SK-N-SH (cell line): Measurements from ENCODE around the gene SF3B4. TPM values are rescaled to one million over a fixed set of nuclear protein-coding genes. Genes with fewer than 3 reads are reported as not detected.
A peak's percentile ranks its signal among the peaks of the same experiment; 100 is the strongest.

Experiments
- CTCF ChIA-PET: fragments of 300-600, 350-600 bp; formaldehyde crosslinking; extraction: SDS; loops from one replicate; lab custom pipeline; 2021; lab: Yijun Ruan, JAX
- POLR2A ChIA-PET: fragments of 350-600 bp; sonication (Branson Sonifier 250); formaldehyde crosslinking; extraction: SDS; loops from one replicate; lab custom pipeline; 2020; ENCODE audit warnings: antibody characterized with exemption, inconsistent platforms; lab: Yijun Ruan, JAX
- DNase-seq: peaks from one replicate; pipeline ENCODE4 v3.0.0; 2012
- H2AFZ ChIP-seq: fragments of 200-600 bp; sonication (generic); 2 replicates; pipeline ENCODE4 v1.8.1; 2016; ENCODE audit warnings: antibody characterized with exemption, mild to moderate bottlenecking, low read depth
- H3F3A ChIP-seq: fragments of 200-600 bp; sonication (generic); replicated peaks from 2 replicates; pipeline ENCODE3; 2016; ENCODE audit warnings: antibody characterized with exemption, mild to moderate bottlenecking; ENCODE audit not compliant: insufficient read depth
- H3K27ac ChIP-seq, 2 experiments: fragments of 200-500 bp in 1 of 2; fragments of 200-600 bp in 1 of 2; sonication (Bioruptor generic) in 1 of 2; sonication (generic), shearing (Covaris generic) in 1 of 2; 2 replicates each; pipeline versions ENCODE4 v1.5.1 to v1.6.1; 2014 to 2016; ENCODE audit warnings: low read depth in 2 of 2, inconsistent platforms in 1 of 2, low read length in 1 of 2, mild to moderate bottlenecking in 1 of 2, mixed read lengths in 1 of 2
- H3K27me3 ChIP-seq: fragments of 200-600 bp; sonication (generic), shearing (Covaris generic); 2 replicates; pipeline ENCODE4 v1.6.1; 2016; ENCODE audit warnings: mixed run types; ENCODE audit not compliant: insufficient read depth
- H3K36me3 ChIP-seq, 2 experiments: fragments of 200-500 bp in 1 of 2; fragments of 200-600 bp in 1 of 2; sonication (Bioruptor generic) in 1 of 2; sonication (generic) in 1 of 2; replicated peaks in 1 of 2; 2 replicates each; pipeline versions ENCODE3 to v1.5.1; 2014 to 2016; ENCODE audit warnings: low read length in 1 of 2, mild to moderate bottlenecking in 1 of 2; ENCODE audit not compliant: insufficient read depth in 2 of 2, control insufficient read depth in 1 of 2
- H3K4me1 ChIP-seq, 2 experiments: fragments of 200-500 bp in 1 of 2; fragments of 200-600 bp in 1 of 2; sonication (Bioruptor generic) in 1 of 2; sonication (generic), shearing (Covaris generic) in 1 of 2; 2 replicates each; pipeline versions ENCODE4 v1.5.1 to v1.6.1; 2014 to 2016; ENCODE audit warnings: low read depth in 1 of 2, low read length in 1 of 2, mixed run types in 1 of 2; ENCODE audit not compliant: insufficient read depth in 2 of 2, control insufficient read depth in 1 of 2
- H3K4me2 ChIP-seq: fragments of 200-600 bp; sonication (generic), shearing (Covaris generic); 2 replicates; pipeline ENCODE4 v1.6.1; 2017; ENCODE audit warnings: mixed run types
- H3K4me3 ChIP-seq, 2 experiments: fragments of 200-500 bp in 1 of 2; fragments of 200-600 bp in 1 of 2; sonication (Bioruptor generic) in 1 of 2; sonication (generic), shearing (Covaris generic) in 1 of 2; 2 replicates each; pipeline versions ENCODE4 v1.5.1 to v1.8.1; 2014 to 2016; ENCODE audit warnings: low read depth in 2 of 2, inconsistent platforms in 1 of 2, low read length in 1 of 2, mild to moderate bottlenecking in 1 of 2, mixed read lengths in 1 of 2, moderate library complexity in 1 of 2
- H3K79me2 ChIP-seq: fragments of 200-600 bp; sonication (generic); 2 replicates; pipeline ENCODE4 v1.8.1; 2017; ENCODE audit warnings: mild to moderate bottlenecking; ENCODE audit not compliant: insufficient read depth
- H3K9ac ChIP-seq: fragments of 200-600 bp; sonication (generic); 2 replicates; pipeline ENCODE4 v1.6.1; 2017; ENCODE audit warnings: mixed run types
- H3K9me2 ChIP-seq: fragments of 200-600 bp; sonication (generic); 2 replicates; pipeline ENCODE4 v1.6.1; 2017; ENCODE audit warnings: mixed run types
- H3K9me3 ChIP-seq: fragments of 200-600 bp; sonication (generic); 2 replicates; pipeline ENCODE4 v1.6.1; 2017; ENCODE audit warnings: mixed run types, mild to moderate bottlenecking, moderate library complexity
- H4K20me1 ChIP-seq: fragments of 200-600 bp; sonication (generic); 2 replicates; pipeline ENCODE4 v1.6.1; 2017; ENCODE audit warnings: mild to moderate bottlenecking, mixed run types; ENCODE audit not compliant: insufficient read depth
- CHD2 ChIP-seq: fragments of 150-350 bp; IDR thresholded peaks from 2 replicates; pipeline ENCODE4 v1.6.1; 2018; ENCODE audit warnings: low read length; ENCODE audit not compliant: partially characterized antibody
- FOSL2 ChIP-seq: IDR thresholded peaks from 2 replicates; pipeline ENCODE4 v1.4.0; 2012; ENCODE audit warnings: low read depth, mild to moderate bottlenecking, moderate library complexity, borderline replicate concordance
- FOXM1 ChIP-seq: IDR thresholded peaks from 2 replicates; pipeline ENCODE4 v1.4.0; 2012; ENCODE audit warnings: low read depth, mild to moderate bottlenecking
- GABPA ChIP-seq: IDR thresholded peaks from 2 replicates; pipeline ENCODE4 v1.4.0; 2012; ENCODE audit warnings: low read depth, mild to moderate bottlenecking
- GATA2 ChIP-seq: sonication (generic); formaldehyde crosslinking; IDR thresholded peaks from 2 replicates; pipeline ENCODE4 v1.5.0; 2020; ENCODE audit warnings: mild to moderate bottlenecking, missing genetic modification reagents
- MXI1 ChIP-seq: IDR thresholded peaks from 2 replicates; pipeline ENCODE4 v1.6.1; 2012; ENCODE audit warnings: mild to moderate bottlenecking, low read depth, low read length, improper control_type of control experiment
- TAF1 ChIP-seq: IDR thresholded peaks from 2 replicates; pipeline ENCODE4 v1.6.1; 2012; ENCODE audit warnings: low read depth, mild to moderate bottlenecking, low read length, moderate library complexity, borderline replicate concordance
- WGBS: methylation state at CpG from one replicate; pipeline ENCODE4 v1.1.6; 2017; ENCODE audit warnings: low lambda C conversion rate; 5-methylcytosine and 5-hydroxymethylcytosine counted together
- polyA plus RNA-seq, 3 experiments: library from polyadenylated mRNA; depleted of rRNA; stranded (reverse); fragments of >200 nt; gene quantifications; 2 replicates each; pipeline ENCODE4 v1.2.3, GENCODE V29; 2012
- TF ChIP-seq, protein P1 (sequence below): fragments of 150-350 bp; IDR thresholded peaks from 2 replicates; pipeline ENCODE4 v1.6.1; 2017; ENCODE audit warnings: antibody characterized with exemption, low read length, low read depth, borderline replicate concordance
- TF ChIP-seq, protein P2 (sequence below): IDR thresholded peaks from 2 replicates; pipeline ENCODE4 v1.4.0; 2012; ENCODE audit warnings: low read depth, borderline replicate concordance
- TF ChIP-seq, protein P3 (sequence below): IDR thresholded peaks from 2 replicates; pipeline ENCODE4 v1.4.0; 2012; ENCODE audit warnings: low read depth, borderline replicate concordance
- TF ChIP-seq, protein P4 (sequence below): fragments of 200-600 bp; sonication (generic); IDR thresholded peaks from 2 replicates; pipeline ENCODE4 v1.6.1; 2017; ENCODE audit warnings: antibody characterized with exemption, mild to moderate bottlenecking, moderate library complexity

Gene SF3B4
- polyA plus RNA-seq, 1 of the 3 experiments (the other 2 are of a cell fraction): 54.3 TPM

DNA sequence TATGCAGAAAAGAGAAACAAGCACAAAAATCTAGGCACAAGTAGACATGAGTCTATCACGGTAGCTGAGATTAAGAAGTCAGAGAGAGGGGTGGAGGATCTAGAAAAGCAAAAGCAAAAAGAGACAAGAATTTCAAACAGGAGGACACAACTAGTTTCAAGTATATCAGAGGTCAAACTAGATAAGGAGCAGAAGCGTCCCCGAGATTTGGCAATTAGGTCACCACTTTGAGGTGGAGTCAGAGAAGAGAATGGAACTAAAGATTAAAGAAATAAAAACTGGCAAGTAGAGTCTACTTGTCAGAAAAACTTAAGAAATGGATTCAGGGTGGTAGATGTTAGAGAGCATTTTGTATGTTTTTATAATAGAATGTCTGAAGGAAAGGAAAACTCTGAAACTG lies 2.3 kb downstream of the SF3B4 start:
- H3K9me2 ChIP-seq: no peaks in the 10 kb centered on the region
- CTCF ChIA-PET: interaction anchor here (1.6 kb wide), 1 partner anchor 36 kb away, joined by 4 read pairs; no protein-coding TSS in a partner anchor
- POLR2A ChIA-PET: interaction anchor here (1.8 kb wide), 1 partner anchor 38 kb away, joined by 4 read pairs; a partner anchor contains a TSS

DNA sequence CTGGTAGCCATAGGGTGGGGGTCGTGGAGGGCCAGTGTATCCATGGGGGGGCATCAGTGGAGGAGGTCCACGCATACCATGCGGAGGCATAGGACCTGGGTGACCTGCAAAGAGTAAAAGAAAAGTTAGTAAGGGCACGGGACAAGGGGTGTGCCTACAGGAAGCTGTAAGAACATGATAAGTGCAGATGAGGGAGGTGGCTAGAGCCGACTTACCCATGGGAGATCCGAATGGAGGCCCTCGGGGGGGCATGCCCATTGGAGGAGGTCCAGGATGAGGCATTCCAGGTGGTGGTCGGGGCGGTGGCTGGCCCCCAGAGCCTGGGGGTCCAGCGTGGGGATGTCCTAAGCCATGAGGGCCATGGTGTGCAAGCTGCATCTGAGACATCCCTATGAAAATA lies 4.0 kb downstream of the SF3B4 start:
- Histone ChIP-seq H3K4me1 (peaks cover 11 to 28% of the 10 kb centered on the region in 2 experiments), H3K79me2 (peaks cover 38% of the 10 kb centered on the region), H3K9me2 (no peaks in the 10 kb centered on the region), H4K20me1 (peaks cover 10% of the 10 kb centered on the region; the same call in 1 of the 2 replicates), H3K9me3 (no peaks in the 10 kb centered on the region), H3F3A (peaks cover 18% of the 10 kb centered on the region), H3K4me2 (no peak overlapping the region), H3K4me3 (no peak overlapping the region), H3K27ac (no peak overlapping the region), H3K9ac (no peak overlapping the region), H2AFZ (no peak overlapping the region)
- no peak for DNase-seq
- POLR2A ChIA-PET: no interaction called here
- 91% methylated on average over 10 of the region's 10 CpGs for WGBS
- no peak for TF ChIP-seq FOSL2
- TF ChIP-seq MXI1: no peak
- TF ChIP-seq, protein P1, sequence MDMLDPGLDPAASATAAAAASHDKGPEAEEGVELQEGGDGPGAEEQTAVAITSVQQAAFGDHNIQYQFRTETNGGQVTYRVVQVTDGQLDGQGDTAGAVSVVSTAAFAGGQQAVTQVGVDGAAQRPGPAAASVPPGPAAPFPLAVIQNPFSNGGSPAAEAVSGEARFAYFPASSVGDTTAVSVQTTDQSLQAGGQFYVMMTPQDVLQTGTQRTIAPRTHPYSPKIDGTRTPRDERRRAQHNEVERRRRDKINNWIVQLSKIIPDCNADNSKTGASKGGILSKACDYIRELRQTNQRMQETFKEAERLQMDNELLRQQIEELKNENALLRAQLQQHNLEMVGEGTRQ: no peak
- TF ChIP-seq CHD2: no peak
- no peak for TF ChIP-seq GATA2 (CRISPR knock-in tag)
- TF ChIP-seq, protein P2, sequence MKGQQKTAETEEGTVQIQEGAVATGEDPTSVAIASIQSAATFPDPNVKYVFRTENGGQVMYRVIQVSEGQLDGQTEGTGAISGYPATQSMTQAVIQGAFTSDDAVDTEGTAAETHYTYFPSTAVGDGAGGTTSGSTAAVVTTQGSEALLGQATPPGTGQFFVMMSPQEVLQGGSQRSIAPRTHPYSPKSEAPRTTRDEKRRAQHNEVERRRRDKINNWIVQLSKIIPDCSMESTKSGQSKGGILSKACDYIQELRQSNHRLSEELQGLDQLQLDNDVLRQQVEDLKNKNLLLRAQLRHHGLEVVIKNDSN: no peak
- TF ChIP-seq, protein P3, sequence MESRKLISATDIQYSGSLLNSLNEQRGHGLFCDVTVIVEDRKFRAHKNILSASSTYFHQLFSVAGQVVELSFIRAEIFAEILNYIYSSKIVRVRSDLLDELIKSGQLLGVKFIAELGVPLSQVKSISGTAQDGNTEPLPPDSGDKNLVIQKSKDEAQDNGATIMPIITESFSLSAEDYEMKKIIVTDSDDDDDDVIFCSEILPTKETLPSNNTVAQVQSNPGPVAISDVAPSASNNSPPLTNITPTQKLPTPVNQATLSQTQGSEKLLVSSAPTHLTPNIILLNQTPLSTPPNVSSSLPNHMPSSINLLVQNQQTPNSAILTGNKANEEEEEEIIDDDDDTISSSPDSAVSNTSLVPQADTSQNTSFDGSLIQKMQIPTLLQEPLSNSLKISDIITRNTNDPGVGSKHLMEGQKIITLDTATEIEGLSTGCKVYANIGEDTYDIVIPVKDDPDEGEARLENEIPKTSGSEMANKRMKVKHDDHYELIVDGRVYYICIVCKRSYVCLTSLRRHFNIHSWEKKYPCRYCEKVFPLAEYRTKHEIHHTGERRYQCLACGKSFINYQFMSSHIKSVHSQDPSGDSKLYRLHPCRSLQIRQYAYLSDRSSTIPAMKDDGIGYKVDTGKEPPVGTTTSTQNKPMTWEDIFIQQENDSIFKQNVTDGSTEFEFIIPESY: no peak
- TF ChIP-seq FOXM1: no peak
- TF ChIP-seq, protein P4, sequence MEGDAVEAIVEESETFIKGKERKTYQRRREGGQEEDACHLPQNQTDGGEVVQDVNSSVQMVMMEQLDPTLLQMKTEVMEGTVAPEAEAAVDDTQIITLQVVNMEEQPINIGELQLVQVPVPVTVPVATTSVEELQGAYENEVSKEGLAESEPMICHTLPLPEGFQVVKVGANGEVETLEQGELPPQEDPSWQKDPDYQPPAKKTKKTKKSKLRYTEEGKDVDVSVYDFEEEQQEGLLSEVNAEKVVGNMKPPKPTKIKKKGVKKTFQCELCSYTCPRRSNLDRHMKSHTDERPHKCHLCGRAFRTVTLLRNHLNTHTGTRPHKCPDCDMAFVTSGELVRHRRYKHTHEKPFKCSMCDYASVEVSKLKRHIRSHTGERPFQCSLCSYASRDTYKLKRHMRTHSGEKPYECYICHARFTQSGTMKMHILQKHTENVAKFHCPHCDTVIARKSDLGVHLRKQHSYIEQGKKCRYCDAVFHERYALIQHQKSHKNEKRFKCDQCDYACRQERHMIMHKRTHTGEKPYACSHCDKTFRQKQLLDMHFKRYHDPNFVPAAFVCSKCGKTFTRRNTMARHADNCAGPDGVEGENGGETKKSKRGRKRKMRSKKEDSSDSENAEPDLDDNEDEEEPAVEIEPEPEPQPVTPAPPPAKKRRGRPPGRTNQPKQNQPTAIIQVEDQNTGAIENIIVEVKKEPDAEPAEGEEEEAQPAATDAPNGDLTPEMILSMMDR: no peak
- TF ChIP-seq TAF1: no peak
- TF ChIP-seq GABPA: no peak
- TF ChIP-seq, all 33 proteins: peak for 0
- CTCF ChIA-PET: interaction anchor here (1.6 kb wide), 1 partner anchor 35 kb away, joined by 4 read pairs; no protein-coding TSS in a partner anchor
- H3K36me3 ChIP-seq: peaks cover 35 to 45% of the 10 kb centered on the region in 2 experiments
- H3K27me3 ChIP-seq: no peaks in the 10 kb centered on the region

More for the DNA sequence above, 2.3 kb downstream of the SF3B4 start:
- Histone ChIP-seq H3K9ac (no peak overlapping the region), H3K27me3 (no peaks in the 10 kb centered on the region), H3K79me2 (peaks cover 38% of the 10 kb centered on the region), H3K36me3 (peaks cover 35 to 47% of the 10 kb centered on the region in 2 experiments), H2AFZ (no peak overlapping the region), H3K4me3 (0 out of 4 replicates have a peak overlapping the region, but pooled peaks of 1 of the 2 experiments have one; percentile 95), H3K9me3 (no peaks in the 10 kb centered on the region), H3K4me2 (peak overlapping the region; percentile 80; the same call in 1 of the 2 replicates), H4K20me1 (peaks cover 10% of the 10 kb centered on the region; the same call in 1 of the 2 replicates), H3K27ac (no peak overlapping the region), H3F3A (peaks cover 15% of the 10 kb centered on the region), H3K4me1 (peaks cover 14 to 26% of the 10 kb centered on the region in 2 experiments)
- 91% methylated on average over 3 of the region's 3 CpGs for WGBS
- TF ChIP-seq, protein P2: no peak
- no peak for DNase-seq
